Endothelial cell (in vitro differentiated cells): ENCODE measurements around the gene GRHL1. TPM values are rescaled to one million over a fixed set of nuclear protein-coding genes. Genes with fewer than 3 reads are reported as not detected.

ENCODE experiments used
- DNase-seq: peaks from one replicate; pipeline ENCODE4 v3.0.0; 2021; ENCODE audit warnings: low spot score
- H3K27ac Mint-ChIP-seq: one replicate; pipeline ENCODE4 v1.8.0; 2021; ENCODE audit warnings: mixed read lengths, inconsistent platforms; ENCODE audit not compliant: unreplicated experiment
- H3K27me3 Mint-ChIP-seq: one replicate; pipeline ENCODE4 v1.8.0; 2021; ENCODE audit warnings: mild to moderate bottlenecking, moderate library complexity, mixed read lengths, inconsistent platforms; ENCODE audit not compliant: unreplicated experiment
- H3K36me3 Mint-ChIP-seq: one replicate; pipeline ENCODE4 v1.8.0; 2021; ENCODE audit warnings: mild to moderate bottlenecking, low read depth, mixed read lengths, inconsistent platforms; ENCODE audit not compliant: unreplicated experiment
- H3K4me1 Mint-ChIP-seq: one replicate; pipeline ENCODE4 v1.8.0; 2021; ENCODE audit warnings: mild to moderate bottlenecking, mixed read lengths, inconsistent platforms; ENCODE audit not compliant: unreplicated experiment
- H3K4me3 Mint-ChIP-seq: one replicate; pipeline ENCODE4 v1.8.0; 2021; ENCODE audit warnings: mild to moderate bottlenecking, mixed read lengths, inconsistent platforms; ENCODE audit not compliant: unreplicated experiment
- H3K9me3 Mint-ChIP-seq: one replicate; pipeline ENCODE4 v1.8.0; 2021; ENCODE audit warnings: mixed read lengths, inconsistent platforms; ENCODE audit not compliant: unreplicated experiment
- total RNA-seq: library from RNA; stranded (reverse); fragmentation: NEBNext Ultra II Directional; extraction: Animal tissue kit (Norgen Biotek cat#: 25700); gene quantifications from one replicate; pipeline ENCODE4 v1.2.1, GENCODE V29; 2021; ENCODE audit not compliant: unreplicated experiment
- TF ChIP-seq, protein P1 (sequence below): fragments of 200-600 bp; sonication (generic); IDR thresholded peaks from one replicate; pipeline ENCODE4 v1.5.0; 2021; ENCODE audit warnings: antibody characterized with exemption; ENCODE audit not compliant: unreplicated experiment

GRHL1 gene
- total RNA-seq, 1 donor from 2014 or later = 1.7 TPM

DNA sequence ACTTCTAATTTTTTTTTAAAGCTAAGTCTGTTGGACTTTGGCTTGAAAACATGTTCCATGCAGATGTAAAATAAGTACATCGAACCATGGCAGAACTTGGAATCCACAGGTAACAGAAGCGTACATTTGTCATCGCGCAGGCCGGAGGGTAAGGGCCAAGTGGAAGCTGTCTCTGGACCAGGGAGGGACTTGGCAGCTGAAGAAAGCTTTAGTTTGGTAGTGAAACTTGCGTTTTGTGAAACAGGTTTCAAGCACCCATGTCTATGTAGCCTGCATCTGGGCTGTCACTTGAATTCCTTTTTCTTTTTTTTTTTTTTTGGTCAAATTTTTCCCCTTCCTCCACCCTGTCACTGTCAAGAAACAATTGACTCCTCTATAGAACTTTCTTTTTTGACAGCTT lies 20.4 kb downstream of the GRHL1 start:
- Mint-ChIP-seq H3K27ac (no peak overlapping the region), H3K36me3 (no peaks in the 10 kb centered on the region), H3K27me3 (no peaks in the 10 kb centered on the region), H3K4me1 (no peaks in the 10 kb centered on the region), H3K4me3 (no peak overlapping the region), H3K9me3 (no peaks in the 10 kb centered on the region)
- DNase-seq = no peak
- TF ChIP-seq, protein P1, sequence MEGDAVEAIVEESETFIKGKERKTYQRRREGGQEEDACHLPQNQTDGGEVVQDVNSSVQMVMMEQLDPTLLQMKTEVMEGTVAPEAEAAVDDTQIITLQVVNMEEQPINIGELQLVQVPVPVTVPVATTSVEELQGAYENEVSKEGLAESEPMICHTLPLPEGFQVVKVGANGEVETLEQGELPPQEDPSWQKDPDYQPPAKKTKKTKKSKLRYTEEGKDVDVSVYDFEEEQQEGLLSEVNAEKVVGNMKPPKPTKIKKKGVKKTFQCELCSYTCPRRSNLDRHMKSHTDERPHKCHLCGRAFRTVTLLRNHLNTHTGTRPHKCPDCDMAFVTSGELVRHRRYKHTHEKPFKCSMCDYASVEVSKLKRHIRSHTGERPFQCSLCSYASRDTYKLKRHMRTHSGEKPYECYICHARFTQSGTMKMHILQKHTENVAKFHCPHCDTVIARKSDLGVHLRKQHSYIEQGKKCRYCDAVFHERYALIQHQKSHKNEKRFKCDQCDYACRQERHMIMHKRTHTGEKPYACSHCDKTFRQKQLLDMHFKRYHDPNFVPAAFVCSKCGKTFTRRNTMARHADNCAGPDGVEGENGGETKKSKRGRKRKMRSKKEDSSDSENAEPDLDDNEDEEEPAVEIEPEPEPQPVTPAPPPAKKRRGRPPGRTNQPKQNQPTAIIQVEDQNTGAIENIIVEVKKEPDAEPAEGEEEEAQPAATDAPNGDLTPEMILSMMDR = no peak

DNA sequence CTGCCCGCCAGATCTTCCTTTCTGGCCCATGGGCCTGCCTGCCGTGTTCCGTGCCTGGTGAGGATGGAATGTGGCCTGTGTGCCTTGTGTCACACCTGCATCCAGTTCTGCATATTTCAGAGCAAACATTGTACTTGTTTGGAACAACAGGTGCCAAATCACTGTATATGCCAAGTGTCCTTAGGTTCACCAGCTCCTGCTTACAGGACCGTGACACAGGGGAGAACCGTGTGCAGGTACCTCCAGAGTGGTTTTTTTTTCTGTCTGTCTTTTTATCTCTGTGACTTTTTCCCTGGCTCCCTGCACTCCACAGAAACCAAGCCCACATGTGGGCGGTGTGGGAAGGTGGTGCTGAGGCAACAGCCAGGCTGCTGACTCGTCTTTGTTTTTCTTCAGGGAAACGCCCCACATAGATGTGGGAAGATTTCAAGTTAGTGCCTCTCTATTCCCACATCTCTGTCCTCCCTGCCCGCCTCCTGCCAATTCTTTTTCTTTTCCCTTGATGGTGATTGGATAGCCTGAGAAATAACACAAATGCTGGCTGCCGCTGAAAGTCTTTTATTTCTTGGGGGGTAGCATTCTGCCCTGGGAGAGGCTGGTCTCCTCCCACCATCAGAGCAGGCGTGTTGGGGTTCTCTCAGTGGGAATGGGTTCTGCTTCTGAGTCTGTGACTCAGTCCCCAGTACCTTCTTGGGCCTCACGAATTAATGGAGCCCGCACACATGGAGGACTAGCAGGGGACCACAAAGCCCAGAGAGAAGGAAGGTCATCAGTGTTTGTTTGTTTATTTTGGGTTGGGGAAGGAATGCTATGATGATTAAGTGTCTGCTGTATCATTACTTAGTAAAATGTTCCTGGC lies 21.4 kb downstream of the GRHL1 start:
- Mint-ChIP-seq H3K4me3 (no peak overlapping the region), H3K9me3 (no peaks in the 10 kb centered on the region), H3K27ac (no peak overlapping the region), H3K36me3 (no peaks in the 10 kb centered on the region), H3K27me3 (no peaks in the 10 kb centered on the region), H3K4me1 (no peaks in the 10 kb centered on the region)
- DNase-seq = no peak
- TF ChIP-seq, protein P1 = no peak

GRCh38 chr2:9973690-9974089 lies 22.2 kb downstream of the GRHL1 start:
- no peak for DNase-seq
- Mint-ChIP-seq H3K4me3 (no peak overlapping the region), H3K27ac (no peak overlapping the region), H3K4me1 (no peaks in the 10 kb centered on the region), H3K36me3 (no peaks in the 10 kb centered on the region), H3K27me3 (peaks cover 4% of the 10 kb centered on the region), H3K9me3 (no peaks in the 10 kb centered on the region)
- TF ChIP-seq, protein P1 = no peak

DNA sequence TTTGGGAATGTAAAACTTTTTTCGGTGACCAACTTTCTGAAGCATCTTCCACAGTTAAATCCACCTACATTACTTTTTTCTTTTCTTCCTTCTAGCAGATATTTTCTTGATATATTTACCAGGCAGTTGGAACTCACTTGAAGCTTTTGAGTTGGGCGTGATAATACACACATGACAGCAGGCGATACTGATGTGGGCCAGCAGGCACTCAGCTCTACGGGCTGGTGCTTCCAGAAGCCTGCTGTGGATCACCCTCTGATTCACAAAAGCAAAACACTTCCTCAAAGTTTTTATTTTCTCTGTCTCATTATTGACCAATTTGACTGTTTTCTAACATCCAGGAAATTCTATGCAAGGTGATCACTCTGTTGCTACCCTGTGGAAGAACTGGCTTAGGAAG lies 22.9 kb downstream of the GRHL1 start:
- TF ChIP-seq, protein P1 = no peak
- Mint-ChIP-seq H3K9me3 (no peaks in the 10 kb centered on the region), H3K4me3 (no peak overlapping the region), H3K4me1 (no peaks in the 10 kb centered on the region), H3K27ac (no peak overlapping the region), H3K36me3 (no peaks in the 10 kb centered on the region), H3K27me3 (peaks cover 4% of the 10 kb centered on the region)
- no peak for DNase-seq

GRCh38 chr2:9975328-9975727 lies 23.8 kb downstream of the GRHL1 start:
- TF ChIP-seq, protein P1 = no peak
- Mint-ChIP-seq H3K36me3 (no peaks in the 10 kb centered on the region), H3K27me3 (peaks cover 4% of the 10 kb centered on the region), H3K27ac (no peak overlapping the region), H3K9me3 (no peaks in the 10 kb centered on the region), H3K4me1 (no peaks in the 10 kb centered on the region), H3K4me3 (no peak overlapping the region)
- DNase-seq = no peak
